A549 treated with dexamethasone at 1 μM for 4 hours (cell line): ENCODE data around the gene PXT1. TPM values are rescaled to one million over a fixed set of nuclear protein-coding genes. Genes with fewer than 3 reads are reported as not detected.

Experiments used
- total RNA-seq: library from RNA; stranded (reverse); fragments of 200-300 nt; extraction: Qiagen RNA extraction; gene quantifications from 5 replicates; pipeline ENCODE4 v1.2.3, GENCODE V29; 2022

PXT1 gene
- 0.06 TPM in 1 of 5 replicates, not detected in the others for total RNA-seq

GRCh38 chr6:36442671-36443470 is at the start of gene PXT1, which contains the start of gene KCTD20:
Gene PXT1, minus strand, starts transcription at chr6:36442854. Its CDS starts 16,772 bp downstream, at chr6:36426082.
Gene KCTD20, plus strand, starts transcription at chr6:36443000. Its CDS starts 27,098 bp downstream, at chr6:36470098.

GRCh38 chr6:36387440-36388303 is 55.0 kb downstream of the PXT1 start, which contains the start of gene ETV7:
Gene ETV7, minus strand, starts transcription at chr6:36387669. Its CDS starts 128 bp downstream, at chr6:36387541.

Other genes with a start within 250 kb of the PXT1 start
- 7.6 to 10.6 TPM (median 10.2 TPM) in 5 replicates for gene BRPF3, start 246.1 kb downstream of the PXT1 start, total RNA-seq
- 0.03 TPM in 1 of 5 replicates, not detected in the others for gene PNPLA1, start 172.8 kb downstream of the PXT1 start, total RNA-seq
- gene BNIP5, start 106.0 kb downstream of the PXT1 start, total RNA-seq, result 0.02 to 0.05 TPM (median 0.03 TPM) in 5 replicates
- 0.09 to 0.28 TPM (median 0.13 TPM) in 5 replicates for gene ETV7, start 55.2 kb downstream of the PXT1 start, total RNA-seq
- 15.7 to 18.0 TPM (median 17.4 TPM) in 5 replicates for gene KCTD20, start 146 bp upstream of the PXT1 start, total RNA-seq
- 13.0 to 17.5 TPM (median 16.8 TPM) in 5 replicates for gene STK38, start 104.6 kb upstream of the PXT1 start, total RNA-seq
- 485 to 703 TPM (median 506 TPM) in 5 replicates for gene SRSF3, start 151.5 kb upstream of the PXT1 start, total RNA-seq
- gene CDKN1A, start 235.9 kb upstream of the PXT1 start, total RNA-seq, result 248 to 304 TPM (median 283 TPM) in 5 replicates